K562 (cell line): ENCODE data around the gene HPS3. TPM values are rescaled to one million over a fixed set of nuclear protein-coding genes. Genes with fewer than 3 reads are reported as not detected.

Experiments
- ATAC-seq: fragments of 200-7000 bp; cut with Tn5 transposase; 3 replicates; pipeline ENCODE4 v1.9.1; 2020; ENCODE audit warnings: moderate library complexity
- BruUV-seq: library from RNA; stranded (reverse); fragments of 400-500 nt; replicated peaks from 2 replicates; lab custom pipeline; 2021; lab: Mats Ljungman, UMichigan
- CTCF ChIA-PET: fragments of 300-600 bp; formaldehyde crosslinking; extraction: SDS; loops from one replicate; lab custom pipeline; 2021; ENCODE audit warnings: low intra/inter-chr PET ratio; lab: Yijun Ruan, JAX
- POLR2A ChIA-PET: fragments of 300-600, 350-650 bp; sonication (Branson Sonifier 250); formaldehyde crosslinking; extraction: SDS; loops from one replicate; lab custom pipeline; 2021; ENCODE audit warnings: antibody characterized with exemption, inconsistent platforms; lab: Yijun Ruan, JAX
- DNase-seq, 4 experiments: peaks; one replicate each; pipeline versions ENCODE4 v3.0.0 to v3.0.0-alpha.2; 2011 to 2018; ENCODE audit warnings: low spot score in 3 of 4, mixed read lengths in 3 of 4; ENCODE audit errors: extremely low read depth in 1 of 4
- FAIRE-seq: peaks from 2 replicates; lab custom pipeline; 2011; peaks lifted over from hg19 to GRCh38; lab: Jason Lieb, UNC
- H2AFZ ChIP-seq: 2 replicates; pipeline ENCODE4 v1.6.0; 2011; ENCODE audit warnings: low read depth, low read length, control low read depth, inconsistent platforms
- H3K27ac ChIP-seq: fragments of 200-600 bp; 3 replicates; pipeline ENCODE4 v1.8.0; 2011; ENCODE audit warnings: low read depth, mild to moderate bottlenecking, control low read depth, inconsistent platforms, low read length, moderate library complexity, mixed read lengths; ENCODE audit errors: extremely low read depth
- H3K27me3 ChIP-seq, 2 experiments: fragments of 300-600 bp in 1 of 2; 2 replicates in 1 of 2; 3 replicates in 1 of 2; pipeline versions ENCODE4 v1.6.0 to v1.8.0; 2011; ENCODE audit warnings: inconsistent platforms in 2 of 2, low read length in 2 of 2, mild to moderate bottlenecking in 1 of 2, mixed read lengths in 1 of 2, moderate library complexity in 1 of 2; ENCODE audit not compliant: control insufficient read depth in 2 of 2, insufficient read depth in 2 of 2
- H3K36me3 ChIP-seq: fragments of 300-600 bp; 3 replicates; pipeline ENCODE4 v1.8.0; 2011; ENCODE audit warnings: mild to moderate bottlenecking, low read length, inconsistent platforms; ENCODE audit not compliant: control insufficient read depth, insufficient read depth
- H3K4me1 ChIP-seq, 2 experiments: fragments of 200-600 bp in 1 of 2; replicated peaks in 1 of 2; 2 replicates in 1 of 2; 3 replicates in 1 of 2; pipeline versions ENCODE4 v1.5.1 to v1.8.0; 2011; ENCODE audit warnings: inconsistent platforms in 2 of 2, low read length in 2 of 2, mild to moderate bottlenecking in 1 of 2, mixed read lengths in 1 of 2, moderate library complexity in 1 of 2; ENCODE audit not compliant: control insufficient read depth in 2 of 2, insufficient read depth in 2 of 2
- H3K4me2 ChIP-seq: 2 replicates; pipeline ENCODE4 v1.6.1; 2011; ENCODE audit warnings: low read length, control low read depth, inconsistent platforms, mixed read lengths; ENCODE audit not compliant: insufficient read depth
- H3K4me3 ChIP-seq: fragments of 200-600 bp; sonication (generic), shearing (Covaris generic); 2 replicates; pipeline ENCODE4 v1.5.1; 2016; ENCODE audit warnings: control low read depth, inconsistent platforms
- H3K79me2 ChIP-seq: fragments of 200-600 bp; 3 replicates; pipeline ENCODE4 v1.8.0; 2011; ENCODE audit warnings: low read length, inconsistent platforms; ENCODE audit not compliant: control insufficient read depth, insufficient read depth
- H3K9ac ChIP-seq, 2 experiments: 2 replicates each; pipeline versions ENCODE4 v1.6.0 to v1.6.1; 2011; ENCODE audit warnings: low read depth in 2 of 2, low read length in 2 of 2, control low read depth in 1 of 2, inconsistent platforms in 1 of 2, mild to moderate bottlenecking in 1 of 2, mixed read lengths in 1 of 2; ENCODE audit not compliant: insufficient read depth in 1 of 2
- H3K9me1 ChIP-seq: one replicate; pipeline ENCODE4 v1.6.0; 2011; ENCODE audit warnings: inconsistent platforms, mild to moderate bottlenecking, low read length, moderate library complexity; ENCODE audit not compliant: control insufficient read depth, insufficient read depth
- H3K9me3 ChIP-seq: replicated peaks from 2 replicates; pipeline ENCODE4 v1.5.1; 2011; ENCODE audit warnings: low read depth, low read length, inconsistent platforms; ENCODE audit not compliant: control insufficient read depth, insufficient read depth
- H4K20me1 ChIP-seq: replicated peaks from 2 replicates; pipeline ENCODE4 v1.6.1; 2011; ENCODE audit warnings: low read length, inconsistent platforms, mixed read lengths; ENCODE audit not compliant: control insufficient read depth, insufficient read depth
- ARID1B ChIP-seq: fragments of 450-650 bp; IDR thresholded peaks from 2 replicates; pipeline ENCODE4 v1.6.1; 2016; ENCODE audit warnings: antibody characterized with exemption, mild to moderate bottlenecking, inconsistent platforms
- CBFA2T3 ChIP-seq: fragments of 450-650 bp; IDR thresholded peaks from 2 replicates; pipeline ENCODE4 v1.6.1; 2017
- E2F3 ChIP-seq: fragments of 250-450 bp; sonication (Bioruptor Pico); IDR thresholded peaks from 2 replicates; pipeline ENCODE4 v1.4.0; 2020; ENCODE audit warnings: mild to moderate bottlenecking
- HDAC1 ChIP-seq, 2 experiments: fragments of 450-650 bp; IDR thresholded peaks; 2 replicates each; pipeline ENCODE4 v1.6.1; 2016 to 2017; ENCODE audit warnings: inconsistent platforms in 1 of 2, mild to moderate bottlenecking in 1 of 2, moderate library complexity in 1 of 2
- HDAC2 ChIP-seq: fragments of 450-650 bp; IDR thresholded peaks from 2 replicates; pipeline ENCODE4 v1.6.1; 2016; ENCODE audit warnings: mild to moderate bottlenecking
- JUN ChIP-seq, 2 experiments: sonication (generic) in 1 of 2; formaldehyde crosslinking in 1 of 2; IDR thresholded peaks; 2 replicates each; pipeline versions ENCODE4 v1.6.1 to v1.8.0; 2012 to 2022; ENCODE audit warnings: borderline replicate concordance in 2 of 2, mild to moderate bottlenecking in 2 of 2, improper control_type of control experiment in 1 of 2, low read depth in 1 of 2, low read length in 1 of 2, missing genetic modification reagents in 1 of 2
- KDM1A ChIP-seq, 2 experiments: fragments of 450-650 bp; IDR thresholded peaks; 2 replicates each; pipeline ENCODE4 v1.6.1; 2016; ENCODE audit warnings: mild to moderate bottlenecking in 2 of 2
- MNT ChIP-seq, 2 experiments: fragments of 450-650 bp; conservative IDR thresholded peaks; 2 replicates each; pipeline ENCODE4 v1.6.1; 2017; ENCODE audit warnings: mild to moderate bottlenecking in 2 of 2, moderate library complexity in 2 of 2
- PHF20 ChIP-seq: fragments of 450-650 bp; IDR thresholded peaks from 2 replicates; pipeline ENCODE4 v1.6.1; 2018; ENCODE audit not compliant: partially characterized antibody
- POLR2A ChIP-seq: fragments of 450-650 bp; conservative IDR thresholded peaks from 2 replicates; pipeline ENCODE4 v1.6.1; 2016
- POLR2AphosphoS5 ChIP-seq: IDR thresholded peaks from 2 replicates; pipeline ENCODE4 v1.6.1; 2011; ENCODE audit warnings: mild to moderate bottlenecking, low read depth, low read length, moderate library complexity; ENCODE audit not compliant: control insufficient read depth, insufficient read depth
- RCOR1 ChIP-seq, 2 experiments: IDR thresholded peaks; 2 replicates each; pipeline ENCODE4 v1.6.1; 2012; ENCODE audit warnings: low read depth in 2 of 2, low read length in 2 of 2, borderline replicate concordance in 1 of 2, improper control_type of control experiment in 1 of 2
- TEAD4 ChIP-seq, 2 experiments: sonication (generic) in 1 of 2; formaldehyde crosslinking in 1 of 2; IDR thresholded peaks; 2 replicates each; pipeline versions ENCODE4 v1.6.1 to v1.8.0; 2012 to 2022; ENCODE audit warnings: borderline replicate concordance in 1 of 2, inconsistent platforms in 1 of 2, low read length in 1 of 2, mild to moderate bottlenecking in 1 of 2, missing genetic modification reagents in 1 of 2
- THRB ChIP-seq: fragments of 450-650 bp; formaldehyde crosslinking; conservative IDR thresholded peaks from 2 replicates; pipeline ENCODE4 v1.4.0; 2022; ENCODE audit warnings: mild to moderate bottlenecking, missing genetic modification characterization
- ZBTB17 ChIP-seq: fragments of 450-650 bp; formaldehyde crosslinking; IDR thresholded peaks from 2 replicates; pipeline ENCODE4 v1.4.0; 2020; ENCODE audit warnings: mild to moderate bottlenecking
- ZMIZ1 ChIP-seq, 2 experiments: fragments of 150-350 bp in 1 of 2; IDR thresholded peaks; 2 replicates each; pipeline ENCODE4 v1.6.1; 2012 to 2016; ENCODE audit warnings: low read depth in 2 of 2, low read length in 2 of 2, mild to moderate bottlenecking in 1 of 2, moderate library complexity in 1 of 2
- ZSCAN29 ChIP-seq: fragments of 450-650 bp; IDR thresholded peaks from 2 replicates; pipeline ENCODE4 v1.6.1; 2017
- WGBS: fragments of 100-300 bp; shearing (Covaris generic); methylation state at CpG from one replicate; pipeline ENCODE4 v1.1.6; 2016; ENCODE audit warnings: low coverage, mixed read lengths; ENCODE audit not compliant: insufficient coverage; ENCODE audit errors: missing lambda C conversion rate; 5-methylcytosine and 5-hydroxymethylcytosine counted together
- in situ Hi-C: fragments of 300-500 bp; cut with MboI; formaldehyde crosslinking; loops from 4 replicates; pipeline ENCODE4 v1.15.0; 2018; ENCODE audit warnings: inconsistent platforms, mixed read lengths
- intact Hi-C: fragments of 100-400 bp; cut with micrococcal nuclease; formaldehyde crosslinking; loops from 2 replicates; pipeline ENCODE4 v1.14.2; 2022
- polyA plus RNA-seq, 8 experiments: library from polyadenylated mRNA; depleted of rRNA in 4 of 8; stranded (reverse) in 5 of 8; unstranded in 3 of 8; fragments of >200 nt; fragmentation: Nextera tagmentation in 2 of 8; fragmentation: Illumina TruSeq in 1 of 8; extraction: Ambion mirVana in 2 of 8; extraction: Trizol in 1 of 8; gene quantifications; 2 replicates each; pipeline versions ENCODE4 v1.2.1 to v1.2.3, GENCODE V29; 2011 to 2014; ENCODE audit warnings: inconsistent platforms in 1 of 8, missing spikeins in 1 of 8
- total RNA-seq, 7 experiments: library from RNA; depleted of rRNA in 6 of 7; stranded (reverse); fragments of >200 nt in 6 of 7; fragmentation: Illumina TruSeq in 2 of 7; extraction: Trizol in 2 of 7; gene quantifications; 2 replicates each; pipeline versions ENCODE4 v1.2.1 to v1.2.3, GENCODE V29; 2011 to 2021; ENCODE audit warnings: low replicate concordance in 1 of 7

The HPS3 gene
- total and polyA plus RNA-seq, 9 of the 15 experiments (the other 6 are each of a cell fraction or from before 2014, with no cell fraction given), result 1.2 to 11.3 (median 7.6) TPM

- POLR2A ChIA-PET, result no interaction called here
- CTCF ChIA-PET, result no interaction called here
- Histone ChIP-seq H3K9me3 (no peaks in the 10 kb centered on the region), H3K4me1 (no peaks in the 10 kb centered on the region), H3K27me3 (peaks cover 4 to 5% of the 10 kb centered on the region in 2 experiments; a peak in 3 of 5 replicates), H4K20me1 (no peaks in the 10 kb centered on the region), H2AFZ (no peak overlapping the region), H3K27ac (no peak overlapping the region), H3K4me2 (no peak overlapping the region), H3K9ac (no peak overlapping the region), H3K36me3 (no peaks in the 10 kb centered on the region), H3K9me1 (no peaks in the 10 kb centered on the region), H3K79me2 (no peaks in the 10 kb centered on the region), H3K4me3 (no peak overlapping the region)
- peak in 2 of 4 experiments; percentile 10 to 30 for DNase-seq
- ATAC-seq, result peak; percentile 73
- in situ Hi-C loops (no loop called here), intact Hi-C loops (loop anchor here (5.0 kb wide), 1 partner anchor 59 kb away; the partner anchor contains the start of gene HPS3)
- 13% methylated on average over 2 of the region's 2 CpGs for whole genome bisulfite sequencing
- peak; percentile 52 for FAIRE-seq
- no TSS peak for BruUV-seq
- peak; percentile 27; the same call in 1 of the 2 replicates for TF ChIP-seq ZBTB17 (CRISPR knock-in tag)
- peak; percentile 64 for TF ChIP-seq POLR2AphosphoS5
- TF ChIP-seq POLR2A, result peak; percentile 53; the same call in 1 of the 2 replicates
- no peak for TF ChIP-seq E2F3
- no peak for TF ChIP-seq PHF20
- TF ChIP-seq KDM1A (IDR thresholded peaks at IDR 0.05), result peak; percentile 91 to 93
- peak; percentile 40; the same call in 1 of the 2 replicates for TF ChIP-seq THRB (CRISPR knock-in tag)
- peak in 1 of 2 experiments; percentile 41; a peak in 1 of 4 replicates for TF ChIP-seq ZMIZ1 (IDR thresholded peaks at IDR 0.05; ENCODE audit: low read depth in 2 of 2, low read length in 2 of 2)
- TF ChIP-seq HDAC2, result peak; percentile 81
- TF ChIP-seq JUN (IDR thresholded peaks at IDR 0.05; ENCODE audit: borderline replicate concordance, low read depth, low read length), result no peak
- TF ChIP-seq JUN (CRISPR knock-in tag; IDR thresholded peaks at IDR 0.05; ENCODE audit: borderline replicate concordance), result no peak
- peak in 1 of 2 experiments; percentile 33; a peak in 1 of 4 replicates for TF ChIP-seq MNT (conservative IDR thresholded peaks at IDR 0.05)
- TF ChIP-seq HDAC1 (IDR thresholded peaks at IDR 0.05), result peak in 1 of 2 experiments; percentile 80; a peak in 2 of 4 replicates
- no peak for TF ChIP-seq ZSCAN29
- peak; percentile 53 to 87; a peak in 3 of 4 replicates for TF ChIP-seq RCOR1 (IDR thresholded peaks at IDR 0.05; ENCODE audit: borderline replicate concordance in 1 of 2, low read depth in 2 of 2, low read length in 2 of 2)
- TF ChIP-seq ARID1B, result peak; percentile 58; the same call in 1 of the 2 replicates
- peak; percentile 85 for TF ChIP-seq CBFA2T3
- TF ChIP-seq TEAD4 (IDR thresholded peaks at IDR 0.05; ENCODE audit: low read length), result peak; percentile 75
- no peak for TF ChIP-seq TEAD4 (CRISPR knock-in tag; IDR thresholded peaks at IDR 0.05; ENCODE audit: borderline replicate concordance)
These were observed 56.8 kb downstream of the HPS3 start for GRCh38 chr3:149186219-149186618.
